ENCODE measurements around the gene KCTD19. TPM values are rescaled to one million over a fixed set of nuclear protein-coding genes. Genes with fewer than 3 reads are reported as not detected.

The KCTD19 gene
- polyA plus RNA-seq, 1 experiment, result 0.25 TPM

GRCh38 chr16:67301080-67301782 lies 25.3 kb downstream of the KCTD19 start:
- H3K27ac ChIP-seq (ENCODE audit: low read depth, low read length), result no peak overlapping the region
- POLR2A ChIA-PET, result no interaction called here
- CTCF ChIA-PET, result no interaction called here

DNA sequence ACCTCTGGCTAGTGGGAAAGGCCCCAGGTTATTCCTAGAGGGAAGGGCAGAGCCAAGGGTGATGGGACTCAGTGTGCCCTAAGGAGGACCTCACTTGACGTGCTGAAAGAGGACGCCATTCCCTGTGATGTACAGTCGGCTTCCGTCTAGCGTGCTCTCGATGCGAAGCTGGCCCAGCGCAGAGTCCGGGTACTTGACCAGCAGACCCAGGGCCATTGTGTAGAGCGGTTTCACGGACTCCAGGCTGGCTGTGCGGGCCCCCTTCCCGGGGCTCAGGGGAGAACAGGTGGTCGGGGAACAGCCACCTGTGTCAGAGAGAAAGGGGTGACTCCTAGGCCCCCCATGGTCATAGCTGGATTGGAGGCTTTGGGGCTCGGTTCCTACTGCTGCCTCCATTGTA lies 27.3 kb downstream of the KCTD19 start:
- no peak overlapping the region for H3K27ac ChIP-seq (ENCODE audit: low read depth, low read length)
- DNase-seq (ENCODE audit: low read depth, low spot score), result no peak
- no peaks in the 10 kb centered on the region for H3K9me3 ChIP-seq (ENCODE audit: control insufficient read depth, insufficient read depth, low read length)
- POLR2A ChIA-PET, result no interaction called here
- H3K27me3 ChIP-seq (ENCODE audit: control insufficient read depth, insufficient read depth, low read length), result no peaks in the 10 kb centered on the region
- no peak overlapping the region for H3K4me3 ChIP-seq (ENCODE audit: low read depth, low read length)
- CTCF ChIA-PET, result interaction anchor here (1.0 kb wide), 1 partner anchor 9 kb away, joined by 3 read pairs; no protein-coding TSS in a partner anchor
- TF ChIP-seq CTCF (IDR thresholded peaks at IDR 0.05; ENCODE audit: low read depth, low read length), result no peak

More at GRCh38 chr16:67301080-67301782, 25.3 kb downstream of the KCTD19 start:
- Histone ChIP-seq H3K9me3 (ENCODE audit: control insufficient read depth, insufficient read depth, low read length) (peaks cover 7% of the 10 kb centered on the region), H3K4me3 (ENCODE audit: low read depth, low read length) (no peak overlapping the region), H3K27me3 (ENCODE audit: control insufficient read depth, insufficient read depth, low read length) (no peaks in the 10 kb centered on the region)
- TF ChIP-seq CTCF (IDR thresholded peaks at IDR 0.05; ENCODE audit: low read depth, low read length), result no peak
- no peak for DNase-seq (ENCODE audit: low read depth, low spot score)

GRCh38 chr16:67298277-67298676 lies 28.3 kb downstream of the KCTD19 start:
- no peak overlapping the region for H3K4me3 ChIP-seq (ENCODE audit: low read depth, low read length)

GRCh38 chr16:67296420-67296819 lies 30.1 kb downstream of the KCTD19 start:
- Histone ChIP-seq H3K27me3 (ENCODE audit: control insufficient read depth, insufficient read depth, low read length) (no peaks in the 10 kb centered on the region), H3K4me3 (ENCODE audit: low read depth, low read length) (no peak overlapping the region), H3K27ac (ENCODE audit: low read depth, low read length) (no peak overlapping the region), H3K9me3 (ENCODE audit: control insufficient read depth, insufficient read depth, low read length) (no peaks in the 10 kb centered on the region)
- no peak for TF ChIP-seq CTCF (IDR thresholded peaks at IDR 0.05; ENCODE audit: low read depth, low read length)
- CTCF ChIA-PET, result interaction anchor here (1.2 to 1.5 kb wide), 2 partner anchors 43 to 185 kb away, joined by 3 to 4 read pairs; no protein-coding TSS in a partner anchor
- DNase-seq (ENCODE audit: low read depth, low spot score), result no peak
- POLR2A ChIA-PET, result interaction anchor here (0.9 to 1.4 kb wide), 3 partner anchors 15 to 49 kb away, joined by 3 to 5 read pairs (median 4); partner anchors contain the start of gene FHOD1

More at GRCh38 chr16:67298277-67298676, 28.3 kb downstream of the KCTD19 start:
- POLR2A ChIA-PET, result no interaction called here
- CTCF ChIA-PET, result no interaction called here
- Histone ChIP-seq H3K9me3 (ENCODE audit: control insufficient read depth, insufficient read depth, low read length) (no peaks in the 10 kb centered on the region), H3K27me3 (ENCODE audit: control insufficient read depth, insufficient read depth, low read length) (no peaks in the 10 kb centered on the region), H3K27ac (ENCODE audit: low read depth, low read length) (no peak overlapping the region)
- no peak for DNase-seq (ENCODE audit: low read depth, low spot score)
- no peak for TF ChIP-seq CTCF (IDR thresholded peaks at IDR 0.05; ENCODE audit: low read depth, low read length)

GRCh38 chr16:67294938-67295361 lies 31.6 kb downstream of the KCTD19 start:
- ChIA-PET POLR2A (interaction anchor here (1.4 kb wide), 1 partner anchor 18 kb away, joined by 3 read pairs; no protein-coding TSS in a partner anchor), CTCF (no interaction called here)
- H3K9me3 ChIP-seq (ENCODE audit: control insufficient read depth, insufficient read depth, low read length), result no peaks in the 10 kb centered on the region
- peak overlapping the region; percentile 21 for H3K27ac ChIP-seq (ENCODE audit: low read depth, low read length)
- H3K27me3 ChIP-seq (ENCODE audit: control insufficient read depth, insufficient read depth, low read length), result no peaks in the 10 kb centered on the region
- peak; percentile 34; the same call in 1 of the 2 replicates for TF ChIP-seq CTCF (IDR thresholded peaks at IDR 0.05; ENCODE audit: low read depth, low read length)
- no peak for DNase-seq (ENCODE audit: low read depth, low spot score)
- no peak overlapping the region for H3K4me3 ChIP-seq (ENCODE audit: low read depth, low read length)

All from AG04450 (cell line).